ENCODE results near the gene RPS15.

Gene RPS15

GRCh38 chr19:1420590-1420989 is 17.6 kb upstream of the RPS15 start:
- DNase-seq = no peak

- no peak for DNase-seq
These were observed 16.8 kb upstream of the RPS15 start for GRCh38 chr19:1421218-1421957.

DNA sequence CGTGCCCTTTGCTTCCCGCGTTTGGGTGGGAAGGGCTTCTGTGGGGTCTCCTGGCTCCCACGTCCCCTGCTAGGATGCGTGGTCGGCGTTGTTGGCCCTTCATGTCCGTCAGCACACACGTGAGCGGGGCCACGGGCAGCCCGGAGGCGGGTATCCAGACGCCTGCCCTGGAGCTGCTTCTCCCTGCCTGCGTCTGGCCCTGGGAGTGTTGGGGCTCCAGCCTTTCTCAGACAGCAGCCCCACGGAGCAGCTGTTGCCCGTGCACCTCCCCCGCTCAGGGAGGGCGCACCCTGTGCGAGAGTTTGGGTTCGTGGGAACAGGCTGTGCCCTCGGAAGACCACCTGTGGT is 16.3 kb upstream of the RPS15 start:
- DNase-seq = no peak

- no peak for DNase-seq
These were observed 15.8 kb upstream of the RPS15 start for GRCh38 chr19:1422360-1422759.

DNA sequence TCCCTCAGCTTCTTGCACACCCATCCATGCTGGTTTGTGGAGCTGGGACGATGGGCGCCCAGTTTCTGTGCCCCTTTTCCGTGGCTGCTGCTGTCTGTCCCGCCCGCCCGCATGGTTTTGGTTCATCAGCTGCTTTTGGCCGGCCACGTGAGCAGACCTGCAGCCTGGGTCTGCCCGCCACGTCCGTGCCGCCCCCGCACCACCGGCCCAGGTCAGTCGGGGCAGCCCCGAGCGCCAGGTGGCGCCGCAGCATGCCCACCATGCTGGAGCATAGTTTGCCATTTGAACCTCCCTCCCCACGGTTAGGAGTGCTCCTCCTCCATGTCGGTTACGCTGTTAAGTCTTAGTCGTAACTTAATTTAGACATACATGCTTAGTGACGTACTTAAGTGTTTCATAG is 15.3 kb upstream of the RPS15 start:
- no peak for DNase-seq

- no peak for DNase-seq
These were observed 14.6 kb upstream of the RPS15 start for GRCh38 chr19:1423436-1424191.

GRCh38 chr19:1424192-1424955 is 13.8 kb upstream of the RPS15 start:
- no peak for DNase-seq

DNA sequence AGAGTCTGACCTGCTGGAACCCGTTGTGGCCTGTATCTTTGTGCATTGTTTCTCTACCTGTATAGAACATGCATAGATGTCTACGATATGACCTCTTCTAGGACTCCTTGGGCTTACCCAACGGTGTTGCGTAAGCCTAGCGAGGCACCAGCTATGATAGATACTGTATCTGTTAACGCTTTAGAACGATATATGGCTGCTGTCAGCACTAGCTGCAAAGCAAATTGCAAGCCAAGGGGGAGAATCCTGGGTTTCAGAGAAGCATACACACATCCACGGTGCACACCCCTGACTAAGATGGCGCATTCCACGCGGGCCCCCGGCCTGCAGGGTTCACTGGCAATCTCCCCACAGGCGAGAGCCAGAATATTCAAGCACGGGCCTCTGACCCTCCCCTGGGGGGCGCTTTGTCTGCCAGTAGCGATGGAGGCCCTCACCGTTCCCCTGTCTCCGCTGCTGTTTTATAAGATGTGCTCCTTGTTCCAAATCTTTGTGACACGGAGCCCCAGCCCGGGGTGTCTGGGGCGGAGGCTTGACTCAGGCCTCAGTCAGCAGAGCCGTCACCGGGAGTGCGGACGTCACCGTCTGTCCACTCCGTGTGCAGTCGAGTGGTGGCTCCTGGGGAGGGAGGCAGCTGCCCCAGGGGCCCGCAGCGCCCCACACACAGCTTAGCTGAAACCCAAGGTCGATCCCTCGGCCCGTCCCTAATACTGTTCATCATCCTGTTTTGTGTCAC is 12.9 kb upstream of the RPS15 start:
- DNase-seq = no peak

DNA sequence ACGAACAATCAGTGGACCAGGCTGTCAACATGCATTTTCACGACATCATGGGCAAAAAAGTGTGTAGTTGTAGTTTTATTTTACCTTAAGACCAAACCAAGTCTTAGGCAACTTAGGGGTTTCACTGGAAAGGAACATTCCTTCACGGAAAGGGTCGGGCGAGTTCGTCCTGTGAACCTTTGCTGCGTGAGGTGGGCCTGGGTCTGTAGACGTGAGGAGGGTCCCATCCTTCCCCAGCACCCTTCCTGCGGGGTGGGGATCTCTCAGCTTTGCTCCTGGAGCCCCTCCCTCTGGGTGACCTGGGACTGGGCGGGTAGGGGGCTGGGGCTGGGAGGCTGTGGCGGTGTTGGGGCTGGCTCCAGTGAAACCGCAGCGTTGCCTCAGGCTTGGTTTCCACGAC is 12.3 kb upstream of the RPS15 start:
- DNase-seq = no peak

DNA sequence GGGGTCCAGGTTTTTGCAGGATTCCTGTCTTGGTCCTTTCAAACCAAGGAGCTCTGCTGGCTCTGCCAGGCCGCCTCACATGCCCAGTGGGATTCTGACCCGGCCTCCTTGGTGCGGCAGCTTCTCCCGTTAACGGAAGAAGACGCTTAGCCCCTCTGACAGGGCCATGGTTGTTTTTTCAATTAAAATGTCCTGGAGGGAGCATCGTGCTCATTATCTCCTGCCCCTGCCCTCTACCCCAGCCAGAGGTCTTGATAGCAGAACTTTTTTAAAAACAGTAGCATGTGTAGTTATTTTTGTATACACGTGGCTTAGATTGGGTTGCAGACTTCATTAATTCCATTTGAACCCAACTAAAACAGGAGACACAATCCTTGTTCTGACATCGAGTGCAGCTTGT is 11.5 kb upstream of the RPS15 start:
- no peak for DNase-seq

DNA sequence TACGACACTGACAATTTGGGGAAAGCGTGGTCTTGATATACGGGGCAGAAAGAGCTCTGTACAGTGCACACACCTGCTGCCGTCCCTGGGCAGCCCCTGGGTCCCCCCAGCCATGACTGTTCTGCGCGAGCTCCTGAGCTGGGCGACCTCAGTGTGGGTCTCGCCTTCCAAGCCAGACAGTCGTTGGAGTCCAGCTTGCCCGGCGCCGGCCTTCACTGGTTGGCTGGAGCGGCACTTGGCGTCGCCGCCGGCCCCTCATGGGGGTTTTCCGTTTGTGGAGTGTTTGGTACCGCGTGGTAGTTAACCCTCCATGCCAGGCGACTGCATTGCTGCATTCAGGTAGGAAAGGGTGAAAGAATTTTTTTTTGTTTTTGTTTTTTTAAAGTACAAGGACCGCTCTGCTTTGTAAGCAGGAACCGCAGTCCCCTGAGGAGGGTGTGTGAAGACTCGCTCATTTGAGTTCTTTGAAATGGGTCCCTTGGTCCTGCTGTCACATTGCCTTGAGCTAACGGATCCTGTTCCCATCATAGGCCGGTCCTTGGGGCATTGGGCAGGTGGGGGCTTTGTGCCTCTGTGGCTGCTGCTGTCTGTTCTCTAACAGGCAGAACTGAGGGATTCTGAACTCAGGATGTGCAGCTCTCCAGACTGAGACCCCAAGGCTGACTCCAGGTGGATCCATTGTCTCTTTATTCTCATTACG is 10.8 kb upstream of the RPS15 start:
- no peak for DNase-seq

- DNase-seq = no peak
These were observed 9.3 kb upstream of the RPS15 start for GRCh38 chr19:1428738-1429391.

GRCh38 chr19:1429750-1430149 is 8.4 kb upstream of the RPS15 start:
- DNase-seq = no peak

DNA sequence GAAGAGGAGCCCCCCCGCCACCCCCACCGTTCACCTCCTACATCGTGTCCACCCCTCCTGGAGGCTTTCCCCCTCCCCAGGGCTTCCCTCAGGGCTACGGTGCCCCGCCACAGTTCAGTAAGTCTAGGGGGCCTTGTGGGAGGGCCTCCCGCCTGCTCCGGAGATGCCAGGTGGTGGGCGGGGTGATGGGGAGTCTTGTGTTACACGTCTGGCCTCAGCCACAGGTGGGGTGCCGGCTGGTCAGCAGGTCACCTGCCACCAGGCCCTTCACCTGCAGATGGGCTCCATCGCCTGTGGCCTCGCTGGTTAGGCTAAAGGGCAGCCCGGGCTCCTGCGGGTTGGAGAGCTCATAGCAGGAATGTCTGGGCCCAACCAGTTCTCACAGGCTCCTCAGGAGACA is 8.0 kb upstream of the RPS15 start:
- no peak for DNase-seq

DNA sequence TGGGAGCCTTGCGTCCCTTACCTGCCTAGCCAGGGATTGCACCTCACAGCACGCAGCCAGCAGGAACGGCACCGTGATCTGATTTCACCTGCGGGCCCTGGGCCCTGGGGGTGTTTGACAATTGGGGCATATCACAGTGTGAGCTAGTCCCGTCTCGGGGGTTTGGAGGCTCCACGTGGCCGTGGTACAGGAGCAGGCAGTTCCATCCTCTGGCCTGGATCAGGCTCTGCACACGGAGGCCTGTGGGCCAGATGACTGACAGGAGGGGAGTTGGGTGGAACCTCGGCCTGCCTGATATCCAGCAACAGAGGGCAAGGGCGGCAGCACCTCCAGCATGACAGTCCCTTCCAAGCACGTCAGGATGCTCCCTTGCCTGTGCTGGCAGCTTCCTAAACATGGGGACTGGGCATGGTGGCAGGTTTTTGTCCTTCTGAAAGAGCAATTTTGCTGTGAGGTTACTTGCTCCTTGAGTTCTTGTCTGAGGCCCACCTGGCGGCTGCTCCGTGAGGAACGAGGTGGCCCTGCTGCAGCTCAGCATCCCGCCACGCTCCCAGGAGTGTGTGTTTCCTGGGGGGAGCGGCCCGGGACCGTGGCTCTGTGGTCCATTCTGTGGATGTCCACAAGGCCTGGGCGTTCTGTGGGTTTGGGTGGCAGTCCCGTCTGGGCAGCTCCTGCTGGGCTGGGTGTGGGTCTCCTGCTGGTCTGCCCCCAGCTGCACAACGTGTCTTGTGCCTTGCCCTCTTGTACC is 6.3 kb upstream of the RPS15 start:
- DNase-seq = no peak

GRCh38 chr19:1432507-1432887 is 5.7 kb upstream of the RPS15 start:
- DNase-seq = no peak

- DNase-seq = no peak
These were observed 4.8 kb upstream of the RPS15 start for GRCh38 chr19:1433119-1434039.

DNA sequence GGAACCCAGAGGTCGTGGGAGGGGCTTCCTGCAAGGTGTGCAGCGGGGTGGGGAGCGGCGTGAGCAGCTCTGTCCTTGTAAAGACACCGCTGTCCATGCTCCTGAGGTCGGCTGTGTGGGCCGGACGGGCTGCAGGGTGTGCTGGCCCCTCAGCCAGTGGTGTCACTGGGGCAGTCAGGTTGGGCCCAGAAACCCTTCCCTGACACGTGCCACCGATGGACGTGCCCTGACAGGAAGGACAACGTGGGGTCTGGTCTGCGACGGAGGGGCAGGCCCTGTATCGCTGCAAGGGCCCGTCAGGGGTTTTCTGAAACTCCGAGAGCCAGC is 4.2 kb upstream of the RPS15 start:
- DNase-seq = no peak

DNA sequence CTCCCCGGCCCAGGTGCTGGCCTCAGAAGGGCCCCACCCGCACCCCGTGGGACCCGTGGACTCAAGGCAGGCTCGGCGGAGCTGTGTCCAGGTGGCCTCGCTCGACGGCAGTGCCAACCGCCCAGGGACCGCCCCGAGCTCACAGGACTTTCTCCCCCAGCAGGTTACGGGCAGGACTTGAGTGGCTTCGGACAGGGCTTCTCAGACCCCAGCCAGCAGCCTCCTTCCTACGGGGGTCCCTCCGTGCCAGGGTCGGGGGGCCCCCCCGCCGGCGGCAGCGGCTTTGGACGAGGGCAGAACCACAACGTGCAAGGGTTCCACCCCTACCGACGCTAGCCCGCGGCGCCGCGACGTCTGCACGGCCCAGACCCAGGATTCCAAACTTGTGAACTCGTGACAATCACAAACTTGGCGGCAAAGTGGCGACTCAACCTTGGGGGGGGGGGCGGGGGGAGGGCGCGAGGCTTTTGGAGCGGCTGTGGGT is 3.6 kb upstream of the RPS15 start:
- DNase-seq = no peak

- DNase-seq = no peak
These were observed 2.7 kb upstream of the RPS15 start for GRCh38 chr19:1435378-1435989.

Data from NCI-H446 treated with DMSO at 0.1 percent for 48 hours (cell line).